K562 (cell line): ENCODE measurements around the gene TRIP10. TPM values are rescaled to one million over a fixed set of nuclear protein-coding genes. Genes with fewer than 3 reads are reported as not detected.

Source experiments
- ATF3 ChIP-seq, 2 experiments: fragments of 450-650 bp in 1 of 2; sonication (generic) in 1 of 2; formaldehyde crosslinking in 1 of 2; IDR thresholded peaks in 1 of 2; conservative IDR thresholded peaks in 1 of 2; 2 replicates each; pipeline versions ENCODE4 v1.6.1 to v1.8.1; 2016 to 2023; ENCODE audit warnings: mild to moderate bottlenecking in 2 of 2, moderate library complexity in 2 of 2, inconsistent platforms in 1 of 2, missing genetic modification reagents in 1 of 2
- CBFA2T2 ChIP-seq: fragments of 450-650 bp; conservative IDR thresholded peaks from 2 replicates; pipeline ENCODE4 v1.6.1; 2017; ENCODE audit warnings: mild to moderate bottlenecking
- CXXC5 ChIP-seq: fragments of 250-450 bp; sonication (Bioruptor Pico); IDR thresholded peaks from 2 replicates; pipeline ENCODE4 v1.8.0; 2022; ENCODE audit warnings: inconsistent platforms, mild to moderate bottlenecking, moderate library complexity
- ELF2 ChIP-seq: fragments of 250-450 bp; sonication (Bioruptor Pico); IDR thresholded peaks from 2 replicates; pipeline ENCODE4 v1.5.0; 2021; ENCODE audit warnings: mild to moderate bottlenecking
- FOXO4 ChIP-seq: fragments of 450-650 bp; formaldehyde crosslinking; IDR thresholded peaks from 2 replicates; pipeline ENCODE4 v1.4.0; 2020; ENCODE audit warnings: mild to moderate bottlenecking, moderate library complexity
- HNRNPL ChIP-seq: fragments of 200-400 bp; formaldehyde crosslinking; IDR thresholded peaks from 2 replicates; pipeline ENCODE4 v1.6.1; 2017; ENCODE audit warnings: low read depth, mild to moderate bottlenecking, low read length
- IRF2 ChIP-seq: sonication (generic); formaldehyde crosslinking; IDR thresholded peaks from 2 replicates; pipeline ENCODE4 v1.8.1; 2022; ENCODE audit warnings: mild to moderate bottlenecking, missing genetic modification reagents
- JUNB ChIP-seq: fragments of 450-650 bp; formaldehyde crosslinking; conservative IDR thresholded peaks from 2 replicates; pipeline ENCODE4 v1.4.0; 2020; ENCODE audit warnings: mild to moderate bottlenecking
- NFIC ChIP-seq: fragments of 450-650 bp; IDR thresholded peaks from 2 replicates; pipeline ENCODE4 v1.6.1; 2017; ENCODE audit warnings: mild to moderate bottlenecking, inconsistent platforms
- TAF7 ChIP-seq: fragments of 450-650 bp; IDR thresholded peaks from 2 replicates; pipeline ENCODE4 v1.6.1; 2016; ENCODE audit warnings: missing genetic modification characterization, missing compliant biosample characterization
- TGIF2 ChIP-seq: sonication (generic); formaldehyde crosslinking; IDR thresholded peaks from 2 replicates; pipeline ENCODE4 v1.8.1; 2022; ENCODE audit warnings: mild to moderate bottlenecking, missing genetic modification reagents, moderate library complexity
- ZBTB11 ChIP-seq, 3 experiments: fragments of 200-800 bp in 1 of 3; fragments of 250-450 bp in 1 of 3; fragments of 450-650 bp in 1 of 3; sonication (Bioruptor Pico) in 1 of 3; sonication (Bioruptor generic) in 1 of 3; formaldehyde crosslinking in 1 of 3; IDR thresholded peaks; 2 replicates each; pipeline versions ENCODE4 v1.6.1 to v1.8.0; 2016 to 2022; ENCODE audit warnings: mild to moderate bottlenecking in 2 of 3, missing genetic modification characterization in 2 of 3, missing compliant biosample characterization in 1 of 3, moderate library complexity in 1 of 3
- ZNF212 ChIP-seq: fragments of 450-650 bp; formaldehyde crosslinking; IDR thresholded peaks from 2 replicates; pipeline ENCODE4 v1.4.0; 2020; ENCODE audit warnings: mild to moderate bottlenecking
- ZNF282 ChIP-seq: sonication (generic); formaldehyde crosslinking; IDR thresholded peaks from 2 replicates; pipeline ENCODE4 v1.8.1; 2023; ENCODE audit warnings: missing genetic modification reagents
- ZNF311 ChIP-seq: fragments of 250-450 bp; sonication (Bioruptor Pico); IDR thresholded peaks from 2 replicates; pipeline ENCODE4 v1.4.0; 2020; ENCODE audit warnings: mild to moderate bottlenecking, moderate library complexity
- polyA plus RNA-seq, 8 experiments: library from polyadenylated mRNA; depleted of rRNA in 4 of 8; stranded (reverse) in 5 of 8; unstranded in 3 of 8; fragments of >200 nt; fragmentation: Nextera tagmentation in 2 of 8; fragmentation: Illumina TruSeq in 1 of 8; extraction: Ambion mirVana in 2 of 8; extraction: Trizol in 1 of 8; gene quantifications; 2 replicates each; pipeline versions ENCODE4 v1.2.1 to v1.2.3, GENCODE V29; 2011 to 2014; ENCODE audit warnings: inconsistent platforms in 1 of 8, missing spikeins in 1 of 8
- total RNA-seq, 7 experiments: library from RNA; depleted of rRNA in 6 of 7; stranded (reverse); fragments of >200 nt in 6 of 7; fragmentation: Illumina TruSeq in 2 of 7; extraction: Trizol in 2 of 7; gene quantifications; 2 replicates each; pipeline versions ENCODE4 v1.2.1 to v1.2.3, GENCODE V29; 2011 to 2021; ENCODE audit warnings: low replicate concordance in 1 of 7

Gene TRIP10
- total and polyA plus RNA-seq, 9 of the 15 experiments (the other 6 are each of a cell fraction or from before 2014, with no cell fraction given): 1.2 to 66.8 (median 36.1) TPM

DNA sequence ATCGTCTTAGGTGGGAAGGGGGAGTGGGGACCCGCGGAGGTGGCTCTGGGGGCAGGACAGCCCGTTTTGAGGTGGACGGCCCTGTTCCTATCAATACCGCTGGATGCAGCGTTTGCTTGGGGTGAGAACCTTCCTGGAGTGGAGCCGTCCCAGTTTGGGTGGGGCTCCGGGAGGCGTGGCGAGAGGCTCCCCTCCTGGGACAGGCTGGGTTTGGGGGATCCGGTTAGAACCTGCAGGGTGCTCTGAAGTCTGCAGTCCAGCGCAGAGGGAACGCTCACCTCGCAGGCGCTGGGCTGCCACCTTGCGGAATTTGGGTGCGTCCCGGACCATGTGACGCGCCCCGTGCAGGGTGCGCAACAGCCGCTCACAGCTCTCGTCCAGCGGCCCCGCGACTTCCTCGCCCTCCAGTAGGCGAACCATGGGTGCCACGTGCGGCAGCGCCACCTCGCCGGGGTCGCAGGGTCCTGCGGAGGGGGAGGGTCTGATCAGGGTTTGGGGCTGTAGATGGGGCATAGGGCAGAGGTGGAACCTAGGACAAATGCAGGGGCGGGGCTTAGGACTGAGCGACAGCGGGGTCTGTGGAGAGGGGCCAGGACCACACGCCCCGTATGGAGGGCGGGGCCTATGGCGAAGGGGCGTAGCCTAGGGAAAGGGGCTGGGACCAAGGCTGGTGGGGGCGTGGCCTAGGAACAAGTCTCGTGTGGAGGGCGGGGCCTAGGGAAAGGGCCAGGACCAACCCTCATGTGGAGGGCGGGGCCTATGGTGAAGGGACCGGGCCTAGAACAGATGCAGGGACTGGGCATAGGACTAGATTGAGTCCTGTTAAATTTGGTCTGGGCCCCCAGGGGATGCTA, 13.9 kb downstream of the TRIP10 start (continued):
- TF ChIP-seq HNRNPL (peak; percentile 70), ZNF282 (CRISPR knock-in tag) (no peak), ELF2 (CRISPR knock-in tag) (no peak), ATF3 (IDR thresholded peaks at IDR 0.05) (peak; percentile 15; the same call in 1 of the 2 replicates), ATF3 (CRISPR knock-in tag; conservative IDR thresholded peaks at IDR 0.05) (peak; percentile 74; the same call in 1 of the 2 replicates), ZNF212 (CRISPR knock-in tag) (no peak), IRF2 (CRISPR knock-in tag) (no peak), ZBTB11 (CRISPR knock-in tag; IDR thresholded peaks at IDR 0.05) (peak in 1 of 3 experiments; percentile 61; a peak in 1 of 6 replicates), CBFA2T2 (peak; percentile 53), TGIF2 (no peak), TAF7 (tag) (no peak), ZNF311 (CRISPR knock-in tag) (no peak), CXXC5 (CRISPR knock-in tag) (peak; percentile 98), JUNB (CRISPR knock-in tag) (no peak), FOXO4 (CRISPR knock-in tag) (no peak), NFIC (peak; percentile 41)
- TF ChIP-seq, all 486 proteins: peak for 179
